HG03108 (cell line): ENCODE data around the gene MSMO1.
"Not testable (repeated sequence)": the region's sequence is repeated elsewhere in the genome, so short reads cannot be mapped to it uniquely, and the experiment has no call there.

ENCODE experiments used
- ATAC-seq: cut with Tn5 transposase; IDR thresholded peaks from one replicate; pipeline ENCODE4 v1.9.1; 2021; ENCODE audit warnings: moderate library complexity; ENCODE audit not compliant: unreplicated experiment

The MSMO1 gene

DNA sequence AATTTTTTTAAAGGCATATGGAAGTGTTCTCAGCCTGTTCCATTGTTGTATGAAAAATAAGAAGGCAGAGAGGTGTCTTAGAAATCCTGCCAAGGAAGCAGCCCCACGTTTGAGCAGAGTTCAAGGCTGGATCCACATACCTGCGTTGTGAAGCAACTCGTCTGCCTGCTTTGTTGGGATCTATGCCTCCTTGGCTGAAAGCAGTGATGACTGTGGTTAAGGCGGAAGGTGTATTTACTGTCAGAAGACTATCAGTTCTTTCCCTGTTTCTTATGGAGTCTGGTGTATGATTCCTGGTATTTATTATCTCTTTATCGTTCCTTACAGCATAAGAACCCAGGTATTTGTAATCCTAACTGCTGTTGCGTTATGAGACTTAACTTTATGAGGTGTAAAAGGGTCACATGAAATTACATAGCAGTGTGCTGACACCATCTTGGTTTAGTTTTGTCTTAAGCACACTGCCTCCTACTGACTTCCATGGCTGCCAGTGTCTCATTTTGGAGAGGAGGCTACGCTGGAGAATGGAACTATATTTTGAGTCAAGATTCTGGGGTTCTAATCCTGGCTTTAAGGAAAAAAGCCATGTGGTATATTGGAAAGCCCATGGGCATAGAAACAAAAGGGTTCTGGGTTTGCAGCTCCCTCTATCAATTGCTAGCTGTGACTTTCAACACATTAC lies 3.1 kb upstream of the MSMO1 start:
- ATAC-seq, result no peak

DNA sequence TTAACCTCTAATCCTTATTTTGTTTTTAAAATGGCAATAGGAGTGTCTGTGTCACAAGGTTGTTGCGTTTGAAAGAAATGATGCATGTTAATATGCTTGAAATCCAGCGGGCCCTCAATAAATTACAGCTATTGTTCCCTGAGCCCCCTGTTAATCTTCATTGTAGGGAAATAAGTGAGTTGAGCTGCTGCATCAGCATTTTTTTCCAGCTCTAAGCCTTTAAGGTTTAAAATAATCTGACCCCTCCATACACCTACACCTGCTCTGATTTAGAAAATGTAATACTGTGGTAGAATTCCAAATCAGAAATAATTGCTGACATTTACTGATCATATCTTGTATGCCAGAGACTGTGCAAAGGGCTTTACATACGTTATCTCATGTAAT lies 2.6 kb upstream of the MSMO1 start:
- no peak for ATAC-seq

DNA sequence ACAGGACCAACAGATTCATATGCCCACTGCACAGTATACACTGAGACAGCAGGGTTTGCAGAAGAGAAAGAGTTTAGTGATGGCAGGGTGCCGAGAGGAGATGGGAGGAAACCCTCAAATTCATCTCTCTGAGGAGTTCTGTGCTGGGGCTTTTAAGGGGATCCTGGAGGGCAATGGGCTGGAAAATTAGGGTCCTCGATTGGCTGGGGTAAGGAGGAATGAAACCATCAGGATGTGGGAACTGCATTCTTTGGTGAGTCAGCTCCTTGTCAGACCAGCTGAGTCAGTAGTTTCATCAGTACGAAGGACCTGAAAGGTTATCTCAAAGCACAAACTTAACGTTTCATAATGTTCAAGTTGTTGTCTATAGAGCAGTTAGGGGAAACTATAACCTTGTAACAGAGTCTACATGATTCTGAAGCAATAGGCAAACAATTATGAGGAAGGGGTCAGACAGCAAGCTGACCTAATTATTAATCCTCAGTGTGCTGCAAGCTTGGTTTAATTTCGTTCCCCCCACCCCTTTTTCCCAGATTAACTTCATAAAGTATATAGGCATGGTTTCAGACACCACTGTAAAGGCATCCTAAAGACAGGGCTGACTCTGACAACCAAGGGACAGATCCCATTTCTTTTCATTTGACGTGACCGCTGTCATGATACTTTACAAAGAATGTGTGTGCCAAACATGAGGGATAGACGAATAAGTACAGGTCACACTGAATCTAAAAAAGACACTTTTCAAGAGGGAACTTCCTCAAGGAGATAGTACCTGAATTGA lies 1.5 kb upstream of the MSMO1 start:
- ATAC-seq, result no peak

DNA sequence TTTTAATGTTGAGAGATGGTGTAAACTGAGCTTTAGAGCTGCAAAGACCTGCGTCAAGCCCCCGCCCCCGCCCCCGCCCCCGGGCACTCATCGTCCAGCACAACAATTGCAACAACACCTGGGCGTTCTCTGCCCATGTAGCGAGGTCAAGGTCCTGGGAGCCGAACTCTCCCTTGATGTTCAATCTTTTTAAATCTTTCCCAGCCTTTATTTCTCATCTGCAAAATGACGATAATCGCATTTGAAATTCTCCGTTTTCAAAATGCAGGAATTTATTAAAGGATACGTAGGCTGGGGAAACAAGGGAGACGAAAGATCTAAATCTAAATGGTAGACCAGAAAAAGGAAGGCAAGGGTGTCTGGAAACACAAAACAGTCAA lies 648 bp upstream of the MSMO1 start:
- ATAC-seq, result no peak

DNA sequence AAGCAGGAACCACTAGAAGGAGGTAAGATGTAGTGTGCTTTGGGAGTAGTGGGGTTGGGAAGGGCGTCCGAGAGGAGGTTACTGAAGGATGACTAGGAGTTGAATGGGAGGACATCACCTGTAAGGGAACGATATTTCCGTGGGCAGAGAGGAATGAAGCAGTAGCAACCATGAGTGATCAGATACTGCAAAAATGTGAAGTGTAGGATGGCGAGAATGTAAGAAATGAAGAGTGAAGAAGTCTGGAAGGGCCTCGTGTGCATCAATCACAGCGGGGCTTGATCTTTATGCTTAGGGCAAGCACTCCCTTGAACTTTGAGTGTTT lies 594 bp downstream of the MSMO1 start:
- no peak for ATAC-seq

DNA sequence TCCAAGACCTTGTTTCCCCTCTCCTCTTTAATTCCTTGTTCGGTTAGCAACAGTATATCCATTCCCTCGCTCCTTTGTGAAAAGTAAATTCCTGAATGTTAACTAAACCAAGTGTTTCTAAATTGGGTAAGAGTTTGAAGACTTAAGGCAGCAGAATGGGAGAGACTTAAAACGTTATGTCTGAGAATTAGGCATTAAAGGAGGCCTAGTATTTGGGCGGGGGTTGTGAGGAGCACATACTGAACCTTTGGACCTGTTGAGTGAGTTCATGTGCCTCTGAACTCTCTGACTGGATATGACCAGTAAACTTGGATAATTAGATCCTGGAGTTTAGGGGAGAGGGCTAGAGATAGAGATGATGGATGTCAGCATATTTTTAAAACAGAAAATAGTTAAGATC lies 1.2 kb downstream of the MSMO1 start:
- ATAC-seq, result no peak

DNA sequence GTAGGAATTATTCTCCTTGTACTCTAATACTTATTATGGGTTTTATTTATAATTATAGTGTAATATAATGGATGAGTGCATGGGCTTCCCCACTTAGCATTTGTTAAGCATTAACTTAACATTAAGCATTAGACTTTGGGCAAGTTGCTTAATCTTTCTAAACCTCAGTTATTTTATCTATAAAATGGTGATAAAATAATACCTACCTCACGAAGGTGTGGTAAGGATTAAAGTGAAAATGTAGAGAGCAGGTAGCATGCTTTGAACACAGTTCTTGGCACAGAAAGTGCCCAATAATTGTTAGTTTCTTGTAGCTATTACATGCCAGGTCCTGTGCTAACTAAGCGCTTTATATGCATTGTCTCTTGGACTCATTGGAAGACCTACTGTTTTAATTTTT lies 2.6 kb downstream of the MSMO1 start:
- ATAC-seq, result no peak

DNA sequence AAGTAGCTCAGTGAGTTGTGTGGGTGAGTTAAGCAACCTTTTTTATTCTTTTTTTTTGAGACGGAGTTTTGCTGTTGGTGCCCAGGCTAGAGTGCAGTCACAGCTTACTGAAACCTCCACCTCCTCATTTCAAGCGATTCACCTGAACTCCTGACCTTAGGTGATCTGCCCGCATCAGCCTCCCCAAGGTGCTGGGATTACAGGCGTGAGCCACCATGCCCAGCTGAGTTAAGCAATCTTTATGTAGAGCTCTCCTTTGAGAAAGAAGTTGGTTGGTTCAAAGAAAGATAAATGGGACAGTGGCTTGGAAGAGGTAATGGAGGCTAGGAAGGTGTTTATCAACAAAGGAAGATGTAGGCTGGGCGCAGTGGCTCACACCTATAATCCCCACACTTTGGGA lies 3.2 kb downstream of the MSMO1 start:
- no peak for ATAC-seq

DNA sequence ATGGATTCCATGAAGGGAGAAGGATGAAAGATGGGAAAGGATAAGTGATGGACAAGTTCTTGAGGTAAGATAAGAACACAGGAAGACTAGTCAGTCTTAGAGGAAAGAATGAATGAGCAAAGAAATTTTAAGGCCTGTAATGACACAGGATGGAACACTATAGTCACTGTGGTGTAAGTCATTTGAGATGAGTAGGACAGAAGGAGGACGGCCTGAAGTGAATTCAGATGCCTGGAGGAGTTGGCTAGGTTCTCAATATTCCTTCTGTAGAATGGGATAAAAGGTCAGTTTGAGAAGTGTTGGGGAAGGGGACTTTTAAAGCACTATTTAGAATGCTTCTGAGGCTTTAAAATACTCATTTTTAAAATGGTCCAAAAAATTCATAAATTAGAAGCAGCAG lies 3.9 kb downstream of the MSMO1 start:
- no peak for ATAC-seq

DNA sequence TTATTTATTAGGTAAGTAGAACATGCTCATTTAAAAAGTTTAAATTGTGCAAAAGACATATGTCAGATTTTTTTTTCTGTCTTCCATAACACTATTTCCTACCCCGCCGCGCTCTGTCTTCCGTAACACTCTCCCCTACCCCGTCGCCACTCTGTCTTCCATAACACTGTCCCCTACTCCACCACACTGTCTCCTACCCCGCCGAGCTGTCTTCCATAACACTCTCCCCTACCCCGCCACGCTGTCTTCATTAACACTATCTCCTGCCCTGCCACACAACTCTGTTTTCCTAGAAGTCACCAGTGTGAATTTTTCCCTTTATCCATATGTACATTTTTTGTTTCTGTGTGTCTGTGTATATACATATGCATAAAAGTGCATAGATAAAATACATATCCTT lies 4.4 kb downstream of the MSMO1 start:
- no peak for ATAC-seq

DNA sequence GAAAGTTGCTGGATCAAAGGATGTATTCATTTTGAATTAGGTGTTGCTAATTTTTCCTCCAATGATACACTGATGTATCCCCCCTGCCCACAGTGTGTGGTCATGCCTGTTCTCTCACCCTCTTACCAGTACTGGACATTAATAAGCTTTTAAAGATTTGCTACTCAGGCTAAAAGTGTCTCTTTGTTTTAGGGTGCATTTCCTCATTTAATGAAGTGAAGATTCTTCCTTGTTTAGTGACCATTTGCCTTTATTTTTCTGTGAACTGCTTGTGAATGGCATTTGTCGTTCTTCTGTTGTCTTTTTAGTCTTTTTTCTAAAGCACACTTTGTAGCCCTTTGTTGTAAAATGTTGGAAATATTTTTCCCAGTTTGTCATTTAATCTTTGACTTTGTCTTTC lies 5.0 kb downstream of the MSMO1 start:
- ATAC-seq, result no peak

DNA sequence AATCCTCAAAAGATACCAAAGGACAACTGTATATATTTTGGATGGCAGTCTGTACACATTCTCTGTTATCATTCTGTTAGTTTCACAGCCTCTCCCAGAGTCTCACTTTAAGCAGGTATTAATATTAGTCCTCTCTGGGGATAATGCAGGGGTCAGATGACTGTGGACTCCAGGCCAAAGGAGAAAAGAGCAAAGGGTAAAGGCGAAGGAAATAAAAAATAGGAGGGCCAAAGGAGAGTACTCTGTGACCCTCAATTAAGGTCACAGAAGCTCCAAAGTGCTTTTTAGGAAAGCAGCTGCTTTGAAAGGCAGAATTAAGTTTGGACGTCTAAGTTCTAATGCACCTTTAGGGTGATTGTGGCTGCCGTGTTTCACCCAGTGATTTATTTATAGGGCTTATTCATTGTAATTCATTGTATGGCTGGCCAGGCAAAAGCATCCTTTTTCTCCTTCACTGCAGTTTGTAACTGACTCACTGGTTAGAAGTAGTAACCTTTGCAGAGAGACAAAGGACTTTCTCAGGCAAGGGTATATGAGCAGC lies 7.8 kb downstream of the MSMO1 start:
- ATAC-seq, result no peak

DNA sequence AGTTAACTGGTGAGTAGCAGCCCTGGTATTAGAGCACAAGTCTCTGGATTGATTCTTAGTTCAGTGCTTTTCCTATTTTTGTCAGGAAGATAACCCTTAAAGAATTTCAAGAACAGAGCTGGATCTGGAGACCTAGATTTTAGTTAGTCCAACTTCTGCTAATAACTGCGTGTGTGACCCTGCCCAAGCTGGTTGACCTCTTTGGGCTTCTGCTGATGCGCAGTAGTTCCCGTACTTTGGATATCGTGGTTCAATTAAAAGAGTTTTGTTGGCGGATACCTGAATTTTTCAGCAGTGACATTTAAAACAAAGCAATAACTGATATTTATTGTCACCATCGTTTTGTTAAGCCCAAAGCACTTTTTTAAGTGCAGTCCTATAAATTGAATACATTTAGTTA lies 9.3 kb downstream of the MSMO1 start:
- no peak for ATAC-seq

DNA sequence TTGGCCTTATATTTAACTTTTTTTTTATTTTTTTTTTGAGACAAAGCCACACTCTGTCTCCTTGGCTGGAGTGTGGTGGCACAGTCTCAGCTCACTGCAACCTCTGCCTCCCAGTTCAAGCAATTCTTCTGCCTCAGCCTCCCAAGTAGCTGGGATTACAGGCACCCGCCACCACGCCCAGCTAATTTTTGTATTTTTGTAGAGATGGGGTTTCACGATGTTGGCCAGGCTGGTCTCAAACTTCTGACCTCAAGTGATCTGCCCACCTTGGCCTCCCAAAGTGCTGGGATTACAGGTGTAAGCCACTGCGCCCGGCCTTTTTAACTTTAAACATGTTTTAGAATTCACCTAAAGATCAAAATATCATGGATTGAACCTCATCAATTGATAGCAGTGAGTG lies 14.9 kb downstream of the MSMO1 start:
- not testable (repeated sequence) for ATAC-seq

DNA sequence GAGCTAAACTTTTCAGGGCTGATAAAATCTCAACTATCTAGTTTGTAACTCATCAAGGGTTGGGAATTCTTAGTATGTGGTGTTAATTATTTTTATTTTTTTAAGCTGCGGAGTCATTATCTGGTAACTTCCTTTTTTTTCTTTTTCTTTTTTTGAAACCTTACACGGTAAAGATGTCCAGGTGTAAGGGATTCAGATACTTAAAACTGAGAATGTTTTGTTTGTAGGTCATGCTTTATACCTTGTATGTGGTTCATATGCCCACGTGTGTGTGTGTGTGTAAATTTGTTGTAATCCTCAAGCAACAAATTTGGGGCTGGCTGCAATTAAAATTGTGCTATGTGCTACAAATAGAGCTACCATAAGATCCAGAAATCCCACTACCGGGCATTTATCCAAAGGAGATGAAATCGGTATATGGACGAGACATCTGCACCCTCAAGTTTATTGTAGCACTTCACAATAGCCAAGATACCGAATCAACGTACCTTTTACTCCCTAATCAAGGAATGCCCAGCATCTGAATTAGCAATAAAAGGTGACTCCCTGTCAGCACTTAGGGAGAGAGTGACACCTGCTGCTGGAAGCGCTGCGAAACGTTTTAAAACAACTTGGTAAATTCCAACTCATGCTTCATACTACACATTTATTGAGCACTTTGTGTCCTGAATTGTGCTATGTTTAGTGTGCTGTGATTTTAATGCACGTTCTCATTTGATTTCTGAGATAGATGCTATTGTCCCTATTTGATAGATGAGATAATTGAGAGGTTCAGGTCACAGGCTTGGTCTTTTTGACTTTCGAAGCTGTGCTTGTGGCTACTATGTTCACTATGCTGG lies 16.1 kb downstream of the MSMO1 start:
- no peak for ATAC-seq

DNA sequence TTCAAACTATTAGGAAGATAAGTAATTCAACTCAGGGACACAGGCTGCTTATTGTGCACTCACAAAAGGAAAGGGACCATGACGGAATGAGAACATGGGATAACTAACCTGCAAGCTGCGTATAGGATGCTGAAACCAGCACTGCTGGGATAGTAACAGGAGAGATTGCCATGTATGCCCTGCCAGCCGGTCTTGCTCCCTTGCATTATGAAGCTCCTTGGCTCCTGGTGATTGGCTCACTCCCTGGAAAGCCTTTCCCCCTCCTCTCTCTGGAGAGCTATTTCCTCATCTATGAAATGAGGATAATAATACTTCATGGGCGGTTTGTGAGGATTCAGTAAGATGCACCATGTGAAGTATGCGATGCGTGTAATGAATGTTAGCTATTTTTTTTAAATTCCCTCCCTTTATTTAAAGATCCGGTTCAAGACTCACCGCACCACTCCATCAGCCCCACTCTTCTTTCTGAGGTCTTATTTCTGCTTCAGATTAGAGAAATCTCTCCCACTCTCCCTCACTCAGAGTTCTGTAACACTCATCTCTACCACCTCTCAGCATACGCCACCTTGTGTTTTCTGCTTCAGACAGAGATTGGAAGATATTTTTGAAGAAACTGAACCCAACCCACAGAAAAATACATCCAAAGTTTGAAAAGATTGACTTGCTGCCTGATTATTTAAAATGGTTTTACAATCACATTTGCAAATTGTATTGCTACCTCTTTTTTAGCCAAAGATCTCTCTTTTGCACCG lies 18.4 kb downstream of the MSMO1 start:
- ATAC-seq, result no peak

DNA sequence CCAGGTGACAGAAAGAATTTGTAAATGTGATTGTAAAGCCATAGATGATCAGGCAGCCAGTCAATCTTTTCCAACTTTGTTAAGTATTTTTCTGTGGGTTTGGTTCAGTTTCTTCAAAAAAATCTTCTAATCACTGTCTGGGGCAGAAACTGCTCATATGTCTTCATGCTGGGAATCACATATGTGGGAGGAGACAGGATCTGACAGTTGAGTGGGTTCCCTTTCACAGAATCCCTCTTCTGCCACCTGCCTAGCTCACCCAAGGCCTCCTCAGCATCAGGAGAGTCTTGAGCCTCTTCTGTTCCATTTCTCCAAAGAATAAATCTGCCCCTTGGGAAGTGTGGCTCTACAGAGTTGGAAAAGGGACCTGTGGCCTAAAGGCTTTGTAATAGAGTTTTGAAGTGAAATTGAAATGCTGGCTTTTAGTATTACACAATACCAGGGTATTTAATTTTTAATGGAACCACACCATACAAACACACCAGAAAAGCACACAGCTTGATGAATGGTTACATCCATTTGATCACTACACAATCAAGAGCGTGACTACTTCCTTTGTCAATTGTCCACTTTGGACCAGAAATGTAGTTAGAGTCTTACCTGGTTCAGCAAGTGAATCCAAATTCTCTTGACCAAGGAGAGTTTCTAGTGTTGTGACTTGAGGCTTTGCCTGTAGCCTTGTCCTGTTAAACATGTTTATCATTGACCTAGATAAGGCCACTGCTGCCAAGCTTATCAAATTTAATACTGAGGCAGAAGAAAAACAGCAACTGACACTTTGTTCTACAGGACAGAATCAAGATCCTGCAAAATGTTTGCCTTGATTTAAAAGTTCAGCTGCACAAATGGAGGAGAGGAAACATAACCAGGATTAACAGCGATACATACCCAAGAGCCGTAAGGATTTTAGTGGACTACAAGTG lies 20.4 kb downstream of the MSMO1 start:
- ATAC-seq, result no peak

DNA sequence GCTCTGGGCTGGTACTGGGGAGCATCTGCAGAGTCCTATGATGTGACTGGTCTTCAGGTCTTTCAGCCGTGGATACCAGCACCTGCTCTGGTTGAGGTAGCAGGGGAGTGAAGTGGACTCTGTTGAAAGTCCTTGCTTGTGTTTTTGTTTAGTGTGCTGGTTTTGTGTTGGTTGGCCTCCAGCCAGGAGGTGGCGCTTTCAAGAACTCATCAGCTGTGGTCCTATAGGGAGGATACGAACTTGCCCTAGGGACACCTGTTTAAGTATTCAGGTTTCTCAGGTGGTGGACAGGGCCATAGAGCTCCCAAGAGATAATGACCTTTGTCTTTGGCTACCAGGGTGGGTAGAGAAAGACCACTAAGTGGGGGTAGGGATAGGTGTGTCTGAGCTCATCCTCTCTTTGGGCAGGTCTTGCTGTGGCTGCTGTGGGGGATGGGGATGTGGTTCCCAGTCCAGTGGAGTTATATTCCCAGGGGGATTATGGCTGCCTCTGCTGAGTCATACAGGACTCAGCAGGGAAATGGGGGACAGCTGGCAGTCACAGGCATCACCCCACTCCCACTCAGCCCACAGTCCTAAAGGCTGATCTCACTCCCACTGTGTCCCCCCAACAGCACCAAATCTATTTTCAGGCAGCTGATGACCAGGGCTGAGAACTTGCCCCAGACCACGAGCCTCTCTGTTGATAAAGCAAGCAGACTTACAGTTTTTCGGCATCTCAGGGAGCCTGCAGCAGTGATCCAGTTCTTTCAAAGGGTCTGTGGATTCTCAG lies 24.1 kb downstream of the MSMO1 start:
- no peak for ATAC-seq

DNA sequence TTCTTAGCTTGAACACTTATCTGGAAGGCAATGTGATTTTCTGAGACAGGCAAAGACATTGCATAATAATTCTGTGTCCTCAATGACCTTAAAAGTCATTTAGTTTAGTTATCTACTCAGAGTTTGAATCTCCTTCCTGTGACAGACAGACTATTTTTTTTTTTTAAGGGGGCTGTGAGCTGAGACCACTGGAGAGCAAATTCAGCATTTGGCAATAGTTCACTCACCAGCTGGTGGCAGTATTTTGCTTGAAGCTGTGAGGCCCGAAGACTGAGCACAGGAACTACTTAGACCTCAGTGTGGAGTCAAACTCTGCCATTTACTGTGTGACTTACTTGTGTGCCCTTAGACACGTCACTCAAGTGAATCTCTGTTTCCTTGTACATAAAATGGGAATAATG lies 28.4 kb downstream of the MSMO1 start:
- no peak for ATAC-seq
